Measurements from ENCODE around the gene BCAT1.

Gene BCAT1

GRCh38 chr12:24947541-24948419 is 1.1 kb downstream of the BCAT1 start:
- Histone ChIP-seq H3K4me2 (ENCODE audit: low read length, poor library complexity, severe bottlenecking) (peak overlapping the region; percentile 76), H3K79me1 (replicated peaks; ENCODE audit: low read length, poor library complexity, severe bottlenecking) (peaks cover 4% of the 10 kb centered on the region), H3K4me1 (ENCODE audit: control insufficient read depth, insufficient read depth, low read depth, low read length) (peaks cover 4% of the 10 kb centered on the region), H2BK120ac (ENCODE audit: low read depth, low read length) (peak overlapping the region; percentile 85), H2BK5ac (ENCODE audit: low read depth, low read length, poor library complexity, severe bottlenecking) (no peak overlapping the region), H3K14ac (ENCODE audit: low read length in 2 of 2) (peak overlapping the region in 1 of 2 experiments; percentile 27), H4K8ac (ENCODE audit: low read length) (no peak overlapping the region), H2BK15ac (ENCODE audit: low read depth, poor library complexity, severe bottlenecking) (no peak overlapping the region), H3K27ac (ENCODE audit: low read length, poor library complexity, severe bottlenecking) (peak overlapping the region; percentile 60), H4K91ac (ENCODE audit: low read length) (no peak overlapping the region), H3K36me3 (ENCODE audit: control insufficient read depth in 1 of 2, insufficient read depth in 2 of 2, low read depth in 1 of 2, low read length in 2 of 2) (peaks cover 3 to 9% of the 10 kb centered on the region in 2 experiments), H3K4ac (ENCODE audit: low read depth in 1 of 2, low read length in 2 of 2) (peak overlapping the region; percentile 11 to 31), H3K4me3 (ENCODE audit: insufficient read depth in 1 of 2, low read depth in 1 of 2, low read length in 2 of 2) (peak overlapping the region in 1 of 2 experiments; percentile 85), H3K23ac (ENCODE audit: low read length in 2 of 2) (no peak overlapping the region), H3K18ac (ENCODE audit: low read depth in 1 of 2, low read length in 2 of 2) (peak overlapping the region in 1 of 2 experiments; percentile 55), H3K9ac (ENCODE audit: low read length) (peak overlapping the region; percentile 91), H3K9me3 (ENCODE audit: control insufficient read depth, low read length) (no peaks in the 10 kb centered on the region), H3K27me3 (ENCODE audit: control insufficient read depth in 1 of 2, insufficient read depth in 1 of 2, low read length in 2 of 2) (no peaks in the 10 kb centered on the region), H2BK12ac (ENCODE audit: low read length in 2 of 2) (no peak overlapping the region), H2AFZ (ENCODE audit: low read depth, low read length) (no peak overlapping the region), H2AK5ac (ENCODE audit: low read length, severe bottlenecking) (no peak overlapping the region)
- DNase-seq, result peak; percentile 50
- 3% methylated on average over 6 of the region's 12 CpGs for WGBS

GRCh38 chr12:24945845-24946244 is 3.1 kb downstream of the BCAT1 start:
- Histone ChIP-seq H4K8ac (ENCODE audit: low read length) (no peak overlapping the region), H3K9ac (ENCODE audit: low read length) (peak overlapping the region; percentile 91), H3K4me2 (ENCODE audit: low read length, poor library complexity, severe bottlenecking) (no peak overlapping the region), H3K18ac (ENCODE audit: low read depth in 1 of 2, low read length in 2 of 2) (peak overlapping the region in 1 of 2 experiments; percentile 12), H3K9me3 (ENCODE audit: control insufficient read depth, low read length) (no peaks in the 10 kb centered on the region), H3K4ac (ENCODE audit: low read depth in 1 of 2, low read length in 2 of 2) (no peak overlapping the region), H4K91ac (ENCODE audit: low read length) (no peak overlapping the region), H3K4me1 (ENCODE audit: control insufficient read depth, insufficient read depth, low read depth, low read length) (peaks cover 4% of the 10 kb centered on the region), H2BK12ac (ENCODE audit: low read length in 2 of 2) (no peak overlapping the region), H2BK120ac (ENCODE audit: low read depth, low read length) (no peak overlapping the region), H3K14ac (ENCODE audit: low read length in 2 of 2) (no peak overlapping the region), H2BK15ac (ENCODE audit: low read depth, poor library complexity, severe bottlenecking) (peak overlapping the region; percentile 69), H2BK5ac (ENCODE audit: low read depth, low read length, poor library complexity, severe bottlenecking) (no peak overlapping the region), H3K27ac (ENCODE audit: low read length, poor library complexity, severe bottlenecking) (peak overlapping the region; percentile 38), H3K79me1 (replicated peaks; ENCODE audit: low read length, poor library complexity, severe bottlenecking) (peaks cover 15% of the 10 kb centered on the region), H3K23ac (ENCODE audit: low read length in 2 of 2) (no peak overlapping the region), H3K27me3 (ENCODE audit: control insufficient read depth in 1 of 2, insufficient read depth in 1 of 2, low read length in 2 of 2) (no peaks in the 10 kb centered on the region), H3K36me3 (ENCODE audit: control insufficient read depth in 1 of 2, insufficient read depth in 2 of 2, low read depth in 1 of 2, low read length in 2 of 2) (peaks cover 3 to 13% of the 10 kb centered on the region in 2 experiments), H3K4me3 (ENCODE audit: insufficient read depth in 1 of 2, low read depth in 1 of 2, low read length in 2 of 2) (no peak overlapping the region), H2AK5ac (ENCODE audit: low read length, severe bottlenecking) (peak overlapping the region; percentile 85), H2AFZ (ENCODE audit: low read depth, low read length) (no peak overlapping the region)
- no peak for DNase-seq

GRCh38 chr12:24945039-24945438 is 3.9 kb downstream of the BCAT1 start:
- Histone ChIP-seq H2BK5ac (ENCODE audit: low read depth, low read length, poor library complexity, severe bottlenecking) (no peak overlapping the region), H3K9me3 (ENCODE audit: control insufficient read depth, low read length) (no peaks in the 10 kb centered on the region), H4K8ac (ENCODE audit: low read length) (no peak overlapping the region), H3K4me2 (ENCODE audit: low read length, poor library complexity, severe bottlenecking) (no peak overlapping the region), H3K23ac (ENCODE audit: low read length in 2 of 2) (no peak overlapping the region), H3K79me1 (replicated peaks; ENCODE audit: low read length, poor library complexity, severe bottlenecking) (peaks cover 15% of the 10 kb centered on the region), H4K91ac (ENCODE audit: low read length) (no peak overlapping the region), H2BK120ac (ENCODE audit: low read depth, low read length) (no peak overlapping the region), H3K9ac (ENCODE audit: low read length) (no peak overlapping the region), H3K27ac (ENCODE audit: low read length, poor library complexity, severe bottlenecking) (peak overlapping the region; percentile 43), H2BK15ac (ENCODE audit: low read depth, poor library complexity, severe bottlenecking) (no peak overlapping the region), H2BK12ac (ENCODE audit: low read length in 2 of 2) (no peak overlapping the region), H3K36me3 (ENCODE audit: control insufficient read depth in 1 of 2, insufficient read depth in 2 of 2, low read depth in 1 of 2, low read length in 2 of 2) (peaks cover 3 to 13% of the 10 kb centered on the region in 2 experiments), H3K4me3 (ENCODE audit: insufficient read depth in 1 of 2, low read depth in 1 of 2, low read length in 2 of 2) (no peak overlapping the region), H3K18ac (ENCODE audit: low read depth in 1 of 2, low read length in 2 of 2) (no peak overlapping the region), H3K27me3 (ENCODE audit: control insufficient read depth in 1 of 2, insufficient read depth in 1 of 2, low read length in 2 of 2) (no peaks in the 10 kb centered on the region), H3K4ac (ENCODE audit: low read depth in 1 of 2, low read length in 2 of 2) (no peak overlapping the region), H3K14ac (ENCODE audit: low read length in 2 of 2) (no peak overlapping the region), H2AK5ac (ENCODE audit: low read length, severe bottlenecking) (no peak overlapping the region), H3K4me1 (ENCODE audit: control insufficient read depth, insufficient read depth, low read depth, low read length) (peaks cover 4% of the 10 kb centered on the region), H2AFZ (ENCODE audit: low read depth, low read length) (no peak overlapping the region)
- no CpG with 5 or more reads among the region's 1 CpG for WGBS
- DNase-seq, result no peak

GRCh38 chr12:24944601-24944975 is 4.3 kb downstream of the BCAT1 start:
- Histone ChIP-seq H3K4me3 (ENCODE audit: insufficient read depth in 1 of 2, low read depth in 1 of 2, low read length in 2 of 2) (no peak overlapping the region), H3K36me3 (ENCODE audit: control insufficient read depth in 1 of 2, insufficient read depth in 2 of 2, low read depth in 1 of 2, low read length in 2 of 2) (peaks cover 3 to 13% of the 10 kb centered on the region in 2 experiments), H3K9me3 (ENCODE audit: control insufficient read depth, low read length) (no peaks in the 10 kb centered on the region), H3K4me2 (ENCODE audit: low read length, poor library complexity, severe bottlenecking) (no peak overlapping the region), H2AK5ac (ENCODE audit: low read length, severe bottlenecking) (no peak overlapping the region), H2BK120ac (ENCODE audit: low read depth, low read length) (no peak overlapping the region), H3K23ac (ENCODE audit: low read length in 2 of 2) (no peak overlapping the region), H3K27me3 (ENCODE audit: control insufficient read depth in 1 of 2, insufficient read depth in 1 of 2, low read length in 2 of 2) (no peaks in the 10 kb centered on the region), H2BK15ac (ENCODE audit: low read depth, poor library complexity, severe bottlenecking) (no peak overlapping the region), H2BK12ac (ENCODE audit: low read length in 2 of 2) (no peak overlapping the region), H2BK5ac (ENCODE audit: low read depth, low read length, poor library complexity, severe bottlenecking) (no peak overlapping the region), H3K27ac (ENCODE audit: low read length, poor library complexity, severe bottlenecking) (no peak overlapping the region), H3K9ac (ENCODE audit: low read length) (no peak overlapping the region), H4K91ac (ENCODE audit: low read length) (no peak overlapping the region), H2AFZ (ENCODE audit: low read depth, low read length) (no peak overlapping the region), H3K14ac (ENCODE audit: low read length in 2 of 2) (no peak overlapping the region), H3K18ac (ENCODE audit: low read depth in 1 of 2, low read length in 2 of 2) (no peak overlapping the region), H3K4ac (ENCODE audit: low read depth in 1 of 2, low read length in 2 of 2) (no peak overlapping the region), H3K79me1 (replicated peaks; ENCODE audit: low read length, poor library complexity, severe bottlenecking) (peaks cover 15% of the 10 kb centered on the region), H4K8ac (ENCODE audit: low read length) (no peak overlapping the region), H3K4me1 (ENCODE audit: control insufficient read depth, insufficient read depth, low read depth, low read length) (peaks cover 3% of the 10 kb centered on the region)
- no peak for DNase-seq
- WGBS, result no CpG with 5 or more reads among the region's 2 CpGs

Measured in mesenchymal stem cell (in vitro differentiated cells and primary cell).